Testis (tissue), 2 donors: ENCODE data around the gene DACT2.

ENCODE experiments used
- POLR2A ChIP-seq: fragments of 450-650 bp; IDR thresholded peaks from one replicate; pipeline ENCODE4 v1.6.1; 2017; ENCODE audit warnings: antibody characterized with exemption, mild to moderate bottlenecking, moderate library complexity
- TF ChIP-seq, protein P1 (sequence below), 3 experiments: fragments of 450-650 bp in 2 of 3; fragments of 200-600 bp in 1 of 3; sonication (generic) in 1 of 3; IDR thresholded peaks; one replicate each; pipeline ENCODE4 v1.5.1; 2016 to 2019; ENCODE audit warnings: antibody characterized with exemption in 3 of 3, mild to moderate bottlenecking in 2 of 3, moderate library complexity in 1 of 3

DNA sequence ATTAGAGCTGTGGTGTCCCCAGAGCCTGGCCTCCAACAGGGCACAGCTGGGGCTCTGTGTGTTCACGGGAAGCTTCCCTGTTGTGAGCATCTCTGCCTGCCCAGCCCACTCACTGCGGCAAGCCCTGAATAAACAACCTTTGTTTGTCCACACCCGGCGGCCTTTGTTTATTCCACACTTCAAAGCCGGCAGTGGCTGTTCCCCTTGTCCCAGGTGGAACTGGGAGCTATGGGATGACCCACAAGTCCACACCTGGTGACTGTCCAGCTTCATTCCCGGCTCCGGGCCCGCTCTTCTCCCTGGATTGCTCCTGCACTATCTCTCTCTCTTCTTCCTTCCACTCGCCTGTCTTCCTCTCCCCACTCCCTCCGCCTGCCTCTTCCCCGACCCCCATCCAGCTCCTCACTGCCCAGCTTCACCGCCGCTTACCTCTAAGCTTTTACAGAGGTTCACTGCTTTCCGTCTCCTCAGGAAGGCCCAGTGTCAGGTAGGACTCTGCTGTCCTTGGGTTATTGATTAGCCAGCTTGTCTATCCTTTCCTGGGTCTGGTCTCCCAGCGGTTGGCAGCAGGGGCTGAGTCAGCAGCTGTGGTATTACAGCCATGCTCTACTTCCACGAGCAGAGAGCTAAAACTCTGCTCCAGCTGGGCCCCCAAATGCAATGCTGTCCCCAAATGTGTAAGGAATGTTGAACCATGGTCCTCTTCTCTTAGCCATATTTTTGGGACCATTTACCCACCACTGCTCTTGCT lies 17.8 kb downstream of the DACT2 start:
- no peak for TF ChIP-seq POLR2A
- TF ChIP-seq, protein P1, sequence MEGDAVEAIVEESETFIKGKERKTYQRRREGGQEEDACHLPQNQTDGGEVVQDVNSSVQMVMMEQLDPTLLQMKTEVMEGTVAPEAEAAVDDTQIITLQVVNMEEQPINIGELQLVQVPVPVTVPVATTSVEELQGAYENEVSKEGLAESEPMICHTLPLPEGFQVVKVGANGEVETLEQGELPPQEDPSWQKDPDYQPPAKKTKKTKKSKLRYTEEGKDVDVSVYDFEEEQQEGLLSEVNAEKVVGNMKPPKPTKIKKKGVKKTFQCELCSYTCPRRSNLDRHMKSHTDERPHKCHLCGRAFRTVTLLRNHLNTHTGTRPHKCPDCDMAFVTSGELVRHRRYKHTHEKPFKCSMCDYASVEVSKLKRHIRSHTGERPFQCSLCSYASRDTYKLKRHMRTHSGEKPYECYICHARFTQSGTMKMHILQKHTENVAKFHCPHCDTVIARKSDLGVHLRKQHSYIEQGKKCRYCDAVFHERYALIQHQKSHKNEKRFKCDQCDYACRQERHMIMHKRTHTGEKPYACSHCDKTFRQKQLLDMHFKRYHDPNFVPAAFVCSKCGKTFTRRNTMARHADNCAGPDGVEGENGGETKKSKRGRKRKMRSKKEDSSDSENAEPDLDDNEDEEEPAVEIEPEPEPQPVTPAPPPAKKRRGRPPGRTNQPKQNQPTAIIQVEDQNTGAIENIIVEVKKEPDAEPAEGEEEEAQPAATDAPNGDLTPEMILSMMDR (IDR thresholded peaks at IDR 0.05), result no peak
